ENCODE data around the gene DPH7. TPM values are rescaled to one million over a fixed set of nuclear protein-coding genes. Genes with fewer than 3 reads are reported as not detected.
A peak's percentile ranks its signal among the peaks of the same experiment; 100 is the strongest.
"Not testable (repeated sequence)": the region's sequence is repeated elsewhere in the genome, so short reads cannot be mapped to it uniquely, and the experiment has no call there.

Gene DPH7
- total RNA-seq, 1 donor = 20.3 TPM

- Histone ChIP-seq H3K4me1 (ENCODE audit: insufficient read depth, low read length) (no peaks in the 10 kb centered on the region), H3K27me3 (ENCODE audit: insufficient read depth, low read length) (no peaks in the 10 kb centered on the region), H3K9me3 (ENCODE audit: low read depth, low read length) (no peaks in the 10 kb centered on the region), H4K20me1 (ENCODE audit: insufficient read depth, low read length) (no peaks in the 10 kb centered on the region), H3K27ac (ENCODE audit: low read depth, low read length) (no peak overlapping the region), H3K4me3 (ENCODE audit: insufficient read depth, low read length) (no peak overlapping the region), H3K79me2 (ENCODE audit: insufficient read depth, low read length) (no peaks in the 10 kb centered on the region), H2AFZ (ENCODE audit: low read length) (no peak overlapping the region), H3K36me3 (ENCODE audit: insufficient read depth, low read length) (no peaks in the 10 kb centered on the region), H3K4me2 (ENCODE audit: insufficient read depth, low read length) (no peak overlapping the region)
- no peak for TF ChIP-seq CTCF (IDR thresholded peaks at IDR 0.05; ENCODE audit: extremely low read depth, low read depth, low read length)
- DNase-seq (ENCODE audit: insufficient read length, low spot score, missing footprints) = peak; percentile 26
Measured at GRCh38 chr9:137511758-137512463, 66.8 kb downstream of the DPH7 start.

GRCh38 chr9:137511126-137511525 lies 67.6 kb downstream of the DPH7 start:
- H3K36me3 ChIP-seq (ENCODE audit: insufficient read depth, low read length); DNase-seq (ENCODE audit: insufficient read length, low spot score, missing footprints); H4K20me1 ChIP-seq (ENCODE audit: insufficient read depth, low read length); H3K4me1 ChIP-seq (ENCODE audit: insufficient read depth, low read length); H3K27me3 ChIP-seq (ENCODE audit: insufficient read depth, low read length); H2AFZ ChIP-seq (ENCODE audit: low read length); H3K27ac ChIP-seq (ENCODE audit: low read depth, low read length); H3K4me2 ChIP-seq (ENCODE audit: insufficient read depth, low read length); H3K4me3 ChIP-seq (ENCODE audit: insufficient read depth, low read length); H3K79me2 ChIP-seq (ENCODE audit: insufficient read depth, low read length); H3K9me3 ChIP-seq (ENCODE audit: low read depth, low read length): not testable (repeated sequence)

GRCh38 chr9:137509198-137509597 lies 69.5 kb downstream of the DPH7 start:
- Histone ChIP-seq H3K4me2 (ENCODE audit: insufficient read depth, low read length) (no peak overlapping the region), H3K9me3 (ENCODE audit: low read depth, low read length) (no peaks in the 10 kb centered on the region), H3K27ac (ENCODE audit: low read depth, low read length) (no peak overlapping the region), H4K20me1 (ENCODE audit: insufficient read depth, low read length) (no peaks in the 10 kb centered on the region), H3K4me3 (ENCODE audit: insufficient read depth, low read length) (no peak overlapping the region), H3K79me2 (ENCODE audit: insufficient read depth, low read length) (no peaks in the 10 kb centered on the region), H3K36me3 (ENCODE audit: insufficient read depth, low read length) (no peaks in the 10 kb centered on the region), H2AFZ (ENCODE audit: low read length) (no peak overlapping the region), H3K4me1 (ENCODE audit: insufficient read depth, low read length) (no peaks in the 10 kb centered on the region), H3K27me3 (ENCODE audit: insufficient read depth, low read length) (no peaks in the 10 kb centered on the region)
- no peak for TF ChIP-seq CTCF (IDR thresholded peaks at IDR 0.05; ENCODE audit: extremely low read depth, low read depth, low read length)
- no peak for DNase-seq (ENCODE audit: insufficient read length, low spot score, missing footprints)

GRCh38 chr9:137506702-137507171 lies 72.0 kb downstream of the DPH7 start:
- Histone ChIP-seq H3K4me2 (ENCODE audit: insufficient read depth, low read length) (no peak overlapping the region), H2AFZ (ENCODE audit: low read length) (no peak overlapping the region)
- TF ChIP-seq CTCF (IDR thresholded peaks at IDR 0.05; ENCODE audit: extremely low read depth, low read depth, low read length) = no peak

More at GRCh38 chr9:137506702-137507171, 72.0 kb downstream of the DPH7 start:
- Histone ChIP-seq H3K27me3 (ENCODE audit: insufficient read depth, low read length) (no peaks in the 10 kb centered on the region), H3K27ac (ENCODE audit: low read depth, low read length) (no peak overlapping the region), H3K4me3 (ENCODE audit: insufficient read depth, low read length) (no peak overlapping the region), H3K79me2 (ENCODE audit: insufficient read depth, low read length) (no peaks in the 10 kb centered on the region), H3K9me3 (ENCODE audit: low read depth, low read length) (no peaks in the 10 kb centered on the region), H4K20me1 (ENCODE audit: insufficient read depth, low read length) (no peaks in the 10 kb centered on the region), H3K36me3 (ENCODE audit: insufficient read depth, low read length) (no peaks in the 10 kb centered on the region), H3K4me1 (ENCODE audit: insufficient read depth, low read length) (no peaks in the 10 kb centered on the region)
- peak; percentile 83 for DNase-seq (ENCODE audit: insufficient read length, low spot score, missing footprints)
